ENCODE measurements around the gene CNTFR. TPM values are rescaled to one million over a fixed set of nuclear protein-coding genes. Genes with fewer than 3 reads are reported as not detected.

CNTFR gene
- total RNA-seq, 1 donor from 2014 or later: 1.1 TPM

DNA sequence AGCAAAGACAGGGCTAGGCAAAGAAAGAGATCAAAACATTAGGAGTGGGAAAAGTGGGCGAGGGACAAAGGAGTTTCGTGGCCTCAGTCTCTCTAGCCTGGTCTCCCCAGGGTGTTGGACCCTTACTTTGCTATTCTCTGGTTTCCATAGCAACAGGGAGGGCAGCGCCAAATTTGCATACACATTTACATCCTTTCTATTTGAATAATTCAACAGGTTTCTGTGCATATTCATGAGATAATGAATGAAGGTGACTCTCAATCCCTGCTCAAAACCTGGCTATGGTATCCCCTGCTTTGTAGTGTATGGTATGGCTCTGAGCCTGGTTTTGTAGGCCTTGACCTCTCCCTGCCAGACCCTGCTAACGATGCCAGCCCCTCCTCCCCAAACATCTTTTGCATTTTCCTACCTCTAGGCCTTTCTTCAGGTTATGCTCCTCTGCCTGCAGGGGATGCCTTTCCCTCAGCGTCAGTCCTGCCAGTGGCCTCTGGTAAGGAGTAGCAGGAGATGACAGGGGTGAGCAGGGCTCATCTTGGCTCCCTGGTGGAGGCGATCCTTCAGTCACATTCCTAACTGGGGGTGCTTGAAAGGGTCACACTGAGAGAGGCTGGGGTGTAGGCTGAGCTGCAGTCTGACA is 12.5 kb upstream of the CNTFR start:
- no peak overlapping the region for H3K4me3 ChIP-seq (ENCODE audit: low read depth, low read length)
- H3K27me3 ChIP-seq (ENCODE audit: control insufficient read depth, insufficient read depth, low read length): peaks cover 10% of the 10 kb centered on the region
- H3K36me3 ChIP-seq (ENCODE audit: control insufficient read depth, insufficient read depth, low read length): no peaks in the 10 kb centered on the region
- no peak for DNase-seq (ENCODE audit: low read depth)
- TF ChIP-seq, protein P1, sequence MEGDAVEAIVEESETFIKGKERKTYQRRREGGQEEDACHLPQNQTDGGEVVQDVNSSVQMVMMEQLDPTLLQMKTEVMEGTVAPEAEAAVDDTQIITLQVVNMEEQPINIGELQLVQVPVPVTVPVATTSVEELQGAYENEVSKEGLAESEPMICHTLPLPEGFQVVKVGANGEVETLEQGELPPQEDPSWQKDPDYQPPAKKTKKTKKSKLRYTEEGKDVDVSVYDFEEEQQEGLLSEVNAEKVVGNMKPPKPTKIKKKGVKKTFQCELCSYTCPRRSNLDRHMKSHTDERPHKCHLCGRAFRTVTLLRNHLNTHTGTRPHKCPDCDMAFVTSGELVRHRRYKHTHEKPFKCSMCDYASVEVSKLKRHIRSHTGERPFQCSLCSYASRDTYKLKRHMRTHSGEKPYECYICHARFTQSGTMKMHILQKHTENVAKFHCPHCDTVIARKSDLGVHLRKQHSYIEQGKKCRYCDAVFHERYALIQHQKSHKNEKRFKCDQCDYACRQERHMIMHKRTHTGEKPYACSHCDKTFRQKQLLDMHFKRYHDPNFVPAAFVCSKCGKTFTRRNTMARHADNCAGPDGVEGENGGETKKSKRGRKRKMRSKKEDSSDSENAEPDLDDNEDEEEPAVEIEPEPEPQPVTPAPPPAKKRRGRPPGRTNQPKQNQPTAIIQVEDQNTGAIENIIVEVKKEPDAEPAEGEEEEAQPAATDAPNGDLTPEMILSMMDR (IDR thresholded peaks at IDR 0.05; ENCODE audit: insufficient read depth, low read length, poor library complexity, severe bottlenecking): no peak

DNA sequence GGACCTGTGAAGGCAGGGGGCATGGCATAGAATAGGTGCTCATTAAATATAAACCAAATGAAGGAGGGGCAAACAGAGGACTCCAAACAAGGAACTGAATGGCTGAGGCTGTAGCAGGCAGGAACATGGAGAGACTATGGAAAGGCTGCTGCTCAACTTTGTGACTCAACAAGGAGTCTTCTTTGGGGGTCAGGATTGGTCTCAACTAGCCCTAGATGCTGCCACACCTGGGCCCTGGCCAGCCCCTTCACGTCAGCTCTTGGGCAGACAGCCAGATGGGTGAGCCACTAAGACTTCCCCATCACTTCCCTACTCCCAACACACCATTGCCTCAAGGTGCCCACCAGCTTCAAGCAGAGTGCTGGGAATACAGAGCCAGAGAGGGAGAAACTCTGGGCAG is 11.4 kb upstream of the CNTFR start:
- peaks cover 11% of the 10 kb centered on the region for H3K27me3 ChIP-seq (ENCODE audit: control insufficient read depth, insufficient read depth, low read length)

DNA sequence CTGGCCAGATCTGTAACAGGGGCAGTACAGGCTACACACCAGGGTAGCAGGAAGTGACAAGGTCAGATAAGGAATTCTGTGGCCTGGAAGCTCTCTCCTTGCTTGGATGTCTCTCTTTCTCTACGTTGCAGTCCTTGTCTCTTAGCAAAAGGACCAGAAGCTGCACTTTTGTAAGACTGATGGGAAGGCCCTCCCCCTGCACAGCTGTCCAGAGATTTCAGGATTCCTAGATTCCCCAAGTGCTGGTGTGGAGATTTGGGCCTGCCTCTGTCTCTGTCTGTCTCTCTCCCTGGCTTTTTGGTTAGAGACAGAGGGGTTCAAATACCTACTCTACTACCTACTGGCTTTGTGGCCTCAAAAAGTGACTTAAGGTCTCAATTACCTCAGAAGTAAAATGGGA is 10.0 kb upstream of the CNTFR start:
- H3K4me3 ChIP-seq (ENCODE audit: low read depth, low read length): no peak overlapping the region
- no peak for DNase-seq (ENCODE audit: low read depth)
- H3K36me3 ChIP-seq (ENCODE audit: control insufficient read depth, insufficient read depth, low read length): no peaks in the 10 kb centered on the region
- TF ChIP-seq, protein P1 (IDR thresholded peaks at IDR 0.05; ENCODE audit: insufficient read depth, low read length, poor library complexity, severe bottlenecking): no peak
- peaks cover 12% of the 10 kb centered on the region for H3K27me3 ChIP-seq (ENCODE audit: control insufficient read depth, insufficient read depth, low read length)

More for the DNA sequence above, 11.4 kb upstream of the CNTFR start:
- TF ChIP-seq, protein P1 (IDR thresholded peaks at IDR 0.05; ENCODE audit: insufficient read depth, low read length, poor library complexity, severe bottlenecking): no peak
- H3K4me3 ChIP-seq (ENCODE audit: low read depth, low read length): no peak overlapping the region
- H3K36me3 ChIP-seq (ENCODE audit: control insufficient read depth, insufficient read depth, low read length): no peaks in the 10 kb centered on the region
- DNase-seq (ENCODE audit: low read depth): no peak

DNA sequence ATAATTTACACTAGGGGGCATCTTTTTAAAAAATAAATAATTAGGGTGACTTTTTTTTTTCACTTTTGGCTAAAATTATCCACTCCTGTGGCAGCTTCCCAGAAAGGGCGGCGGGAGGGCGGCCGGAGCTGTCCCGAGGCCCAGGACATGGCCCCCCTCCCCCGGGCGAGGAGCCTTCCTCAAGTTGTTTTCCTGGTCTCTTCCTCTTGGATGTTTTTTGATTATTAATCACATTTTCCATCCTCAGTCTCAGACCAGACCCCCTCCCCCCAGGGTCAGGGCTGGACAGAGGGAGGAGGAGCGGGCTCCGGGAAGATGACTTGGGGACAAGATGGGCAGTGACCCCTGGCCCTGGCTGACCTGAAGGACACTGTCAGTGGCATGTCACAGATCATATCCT is 4.7 kb upstream of the CNTFR start:
- TF ChIP-seq, protein P1 (IDR thresholded peaks at IDR 0.05; ENCODE audit: insufficient read depth, low read length, poor library complexity, severe bottlenecking): no peak
- DNase-seq (ENCODE audit: low read depth): no peak
- Histone ChIP-seq H3K27me3 (ENCODE audit: control insufficient read depth, insufficient read depth, low read length) (peaks cover 53% of the 10 kb centered on the region), H3K4me3 (ENCODE audit: low read depth, low read length) (no peak overlapping the region), H3K36me3 (ENCODE audit: control insufficient read depth, insufficient read depth, low read length) (no peaks in the 10 kb centered on the region)

DNA sequence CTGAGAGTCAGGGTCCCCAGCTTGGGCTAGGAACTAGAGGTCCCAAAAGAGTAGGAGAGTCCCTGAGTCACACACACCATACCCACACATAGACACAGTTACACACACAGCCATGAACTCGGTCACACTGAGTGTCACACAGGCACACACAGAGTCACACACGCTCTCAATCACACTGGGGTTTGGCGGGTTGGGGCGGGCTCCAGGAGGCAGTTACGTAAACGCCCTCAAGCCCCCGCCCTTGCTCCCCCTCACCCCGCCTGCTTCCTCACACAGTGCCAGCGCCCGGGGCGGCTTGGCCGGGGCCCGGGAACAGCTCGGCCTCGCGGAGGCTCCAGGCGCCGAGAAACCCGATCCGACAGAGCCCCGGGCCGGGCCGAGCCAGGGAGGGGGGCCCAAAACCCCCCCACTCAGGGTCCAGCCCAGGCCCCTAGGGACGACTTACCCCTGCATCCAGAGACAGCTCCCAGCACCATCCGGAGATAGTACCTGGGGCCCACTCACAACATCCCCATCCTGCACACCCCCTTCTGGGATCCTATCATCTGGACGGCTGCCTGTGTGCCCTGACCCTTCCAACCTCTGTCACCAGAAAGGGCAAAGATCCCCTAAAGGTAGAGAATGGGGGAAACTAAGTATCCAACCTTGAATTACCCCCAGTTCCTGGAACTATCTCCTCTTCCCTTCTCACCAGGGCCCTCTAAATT is 3.5 kb upstream of the CNTFR start:
- H3K4me3 ChIP-seq (ENCODE audit: low read depth, low read length): no peak overlapping the region
- no peak for DNase-seq (ENCODE audit: low read depth)
- no peaks in the 10 kb centered on the region for H3K36me3 ChIP-seq (ENCODE audit: control insufficient read depth, insufficient read depth, low read length)
- TF ChIP-seq, protein P1 (IDR thresholded peaks at IDR 0.05; ENCODE audit: insufficient read depth, low read length, poor library complexity, severe bottlenecking): no peak
- peaks cover 64% of the 10 kb centered on the region for H3K27me3 ChIP-seq (ENCODE audit: control insufficient read depth, insufficient read depth, low read length)
